ENCODE measurements around the gene PSME3.
"Not testable (repeated sequence)": the region's sequence is repeated elsewhere in the genome, so short reads cannot be mapped to it uniquely, and the experiment has no call there.

Gene PSME3

GRCh38 chr17:42851371-42852240, 18.4 kb downstream of the PSME3 start:
- not testable (repeated sequence) for DNase-seq

- DNase-seq = no peak
Observed at GRCh38 chr17:42852351-42852750, 19.2 kb downstream of the PSME3 start.

- DNase-seq = no peak
Observed at GRCh38 chr17:42853004-42853403, 19.8 kb downstream of the PSME3 start.

- no peak for DNase-seq
Observed at GRCh38 chr17:42853597-42853967, 20.4 kb downstream of the PSME3 start.

- DNase-seq = no peak
Observed at GRCh38 chr17:42853968-42854790, 21.0 kb downstream of the PSME3 start.

GRCh38 chr17:42855048-42855596, 21.9 kb downstream of the PSME3 start:
- no peak for DNase-seq

- DNase-seq = not testable (repeated sequence)
Observed at GRCh38 chr17:42856093-42856492, 22.9 kb downstream of the PSME3 start.

- not testable (repeated sequence) for DNase-seq
Observed at GRCh38 chr17:42856516-42856915, 23.3 kb downstream of the PSME3 start.

- no peak for DNase-seq
Observed at GRCh38 chr17:42857389-42857788, 24.2 kb downstream of the PSME3 start.

- no peak for DNase-seq
Observed at GRCh38 chr17:42865638-42866094, 32.5 kb downstream of the PSME3 start.

GRCh38 chr17:42866216-42866615, 33.0 kb downstream of the PSME3 start:
- no peak for DNase-seq

GRCh38 chr17:42866631-42867575, 33.7 kb downstream of the PSME3 start:
- no peak for DNase-seq

- not testable (repeated sequence) for DNase-seq
Observed at GRCh38 chr17:42867694-42868261, 34.6 kb downstream of the PSME3 start.

GRCh38 chr17:42868338-42868737, 35.1 kb downstream of the PSME3 start:
- no peak for DNase-seq

- DNase-seq = no peak
Observed at GRCh38 chr17:42871647-42872046, 38.5 kb downstream of the PSME3 start.

- DNase-seq = no peak
Observed at GRCh38 chr17:42872251-42872965, 39.2 kb downstream of the PSME3 start.

- DNase-seq = no peak
Observed at GRCh38 chr17:42873315-42873714, 40.1 kb downstream of the PSME3 start.

GRCh38 chr17:42873932-42874695, 40.9 kb downstream of the PSME3 start:
- DNase-seq = not testable (repeated sequence)

GRCh38 chr17:42877037-42877436, 43.8 kb downstream of the PSME3 start:
- no peak for DNase-seq

GRCh38 chr17:42878123-42878880, 45.1 kb downstream of the PSME3 start:
- no peak for DNase-seq
